Activated T-helper 1 cell treated with anti-CD3 and anti-CD28 coated beads, Interleukin-12 subunit alpha, Interleukin-12 subunit beta, Interleukin-2, Interleukin-4 antibody, amounts not matched to agents 30 ng/mL and 10 ng/mL and 1 ng/mL, durations not matched to agents 14 hours and 24 hours and 36 hours (primary cell): ENCODE data around the gene MCUB. TPM values are rescaled to one million over a fixed set of nuclear protein-coding genes. Genes with fewer than 3 reads are reported as not detected.

Source experiments
- DNase-seq: peaks from one replicate; pipeline ENCODE4 v3.0.0; 2021; ENCODE audit warnings: low spot score
- H3K27ac Mint-ChIP-seq: one replicate; pipeline ENCODE4 v1.8.0; 2021; ENCODE audit warnings: mild to moderate bottlenecking, mixed read lengths
- H3K27me3 Mint-ChIP-seq: one replicate; pipeline ENCODE4 v1.8.0; 2022; ENCODE audit warnings: mild to moderate bottlenecking, moderate library complexity, mixed read lengths; ENCODE audit not compliant: insufficient read depth
- H3K36me3 Mint-ChIP-seq: one replicate; pipeline ENCODE4 v1.8.0; 2021; ENCODE audit warnings: low read depth, mixed read lengths
- H3K4me1 Mint-ChIP-seq: one replicate; pipeline ENCODE4 v1.8.0; 2021; ENCODE audit warnings: low read depth, mixed read lengths
- H3K4me3 Mint-ChIP-seq: one replicate; pipeline ENCODE4 v1.8.0; 2021; ENCODE audit warnings: mild to moderate bottlenecking, moderate library complexity, mixed read lengths
- H3K9me3 Mint-ChIP-seq: one replicate; pipeline ENCODE4 v1.8.0; 2021; ENCODE audit warnings: mixed read lengths
- intact Hi-C: fragments of 100-400 bp; cut with micrococcal nuclease; formaldehyde crosslinking; loops from one replicate; pipeline ENCODE4 v1.15.1; 2024
- total RNA-seq: library from RNA; stranded (reverse); gene quantifications from 2 replicates; pipeline ENCODE4 v1.2.3, GENCODE V29; 2022

MCUB gene
- total RNA-seq, 1 donor from 2014 or later, result 46.0 TPM

DNA sequence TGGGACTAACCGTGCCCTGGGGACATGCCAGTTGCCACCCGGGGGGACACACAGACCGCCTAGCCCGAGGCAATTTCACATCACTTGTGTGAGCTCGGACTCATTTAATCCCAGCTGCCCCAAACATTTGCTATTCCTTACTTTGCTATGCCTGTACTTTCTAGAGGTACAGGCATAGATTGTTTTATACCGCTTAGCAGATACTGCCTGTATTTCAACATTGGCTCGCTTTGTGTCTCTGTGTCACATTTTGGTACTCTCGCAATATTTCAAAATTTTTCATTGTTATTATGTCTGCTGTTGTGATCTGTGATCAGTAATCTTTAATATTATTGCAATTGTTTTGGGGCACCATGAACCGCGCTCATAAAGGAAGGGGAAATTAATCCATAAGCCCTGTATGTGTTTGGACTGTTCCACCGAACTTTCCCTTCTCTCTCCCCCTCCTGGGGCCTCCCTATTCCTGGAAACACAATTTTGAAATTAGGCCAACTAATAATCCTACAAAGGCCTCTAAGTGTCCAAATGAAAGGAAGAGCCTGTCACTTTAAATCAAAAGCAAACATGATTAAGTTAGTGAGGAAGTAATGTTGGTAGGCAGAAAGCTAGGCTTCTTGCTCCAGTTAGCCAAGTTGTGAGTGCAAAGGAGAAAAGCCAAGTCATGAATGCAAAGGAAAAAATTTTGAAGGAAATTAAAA is 143.8 kb downstream of the MCUB start:
- H3K9me3 Mint-ChIP-seq, result no peaks in the 10 kb centered on the region
- H3K4me3 Mint-ChIP-seq, result peak overlapping the region; percentile 85
- DNase-seq, result no peak
- no peaks in the 10 kb centered on the region for H3K27me3 Mint-ChIP-seq
- peak overlapping the region; percentile 66 for H3K27ac Mint-ChIP-seq
- peaks cover 19% of the 10 kb centered on the region for H3K36me3 Mint-ChIP-seq
- H3K4me1 Mint-ChIP-seq, result peaks cover 38% of the 10 kb centered on the region
- intact Hi-C loops, result loop anchor here (1.0 to 2.0 kb wide), 4 partner anchors 25 to 121 kb away; partner anchors contain the start of gene GAR1

DNA sequence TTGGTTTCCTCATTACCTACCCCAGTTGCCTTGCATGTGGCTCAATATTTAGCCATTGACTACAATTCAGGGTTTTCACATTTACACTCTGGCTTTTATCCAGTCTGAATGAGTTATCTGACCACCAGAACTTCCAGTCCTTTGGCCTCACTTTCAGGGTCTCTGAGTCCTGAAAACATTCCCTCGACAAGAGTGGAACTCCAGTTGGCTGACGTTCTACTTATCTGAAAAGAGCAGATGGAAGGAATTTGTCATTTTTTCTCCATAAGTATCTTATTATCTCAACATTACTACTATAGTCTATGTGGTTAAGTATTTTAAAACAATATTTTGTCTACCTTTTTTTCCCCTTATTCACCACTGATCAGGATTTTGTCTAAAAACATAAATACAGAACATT is 148.4 kb downstream of the MCUB start:
- peaks cover 9% of the 10 kb centered on the region for H3K4me1 Mint-ChIP-seq
- H3K9me3 Mint-ChIP-seq, result no peaks in the 10 kb centered on the region
- peaks cover 5% of the 10 kb centered on the region for H3K36me3 Mint-ChIP-seq
- H3K4me3 Mint-ChIP-seq, result no peak overlapping the region
- no peaks in the 10 kb centered on the region for H3K27me3 Mint-ChIP-seq
- intact Hi-C loops, result no loop called here
- DNase-seq, result no peak
- H3K27ac Mint-ChIP-seq, result no peak overlapping the region

DNA sequence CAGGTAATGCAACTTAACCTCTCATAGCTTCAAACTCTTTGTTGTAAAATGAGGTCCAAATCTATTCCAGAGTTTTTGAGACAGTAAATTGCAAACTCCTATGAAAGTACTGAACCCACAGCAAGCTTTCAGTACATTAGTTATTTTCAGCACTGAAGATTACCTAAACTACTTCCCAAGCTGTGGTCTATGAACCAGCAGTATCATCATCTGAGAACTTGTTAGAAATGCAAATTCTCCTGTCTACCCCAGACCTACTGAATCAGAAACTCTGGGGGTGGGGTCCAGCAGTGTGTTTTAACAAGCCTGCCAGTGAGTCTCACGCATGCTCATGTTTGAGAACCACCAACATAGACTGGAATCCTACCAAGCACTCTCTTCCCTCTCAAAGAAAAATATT is 148.9 kb downstream of the MCUB start:
- intact Hi-C loops, result no loop called here
- Mint-ChIP-seq H3K4me3 (no peak overlapping the region), H3K4me1 (peaks cover 4% of the 10 kb centered on the region)

DNA sequence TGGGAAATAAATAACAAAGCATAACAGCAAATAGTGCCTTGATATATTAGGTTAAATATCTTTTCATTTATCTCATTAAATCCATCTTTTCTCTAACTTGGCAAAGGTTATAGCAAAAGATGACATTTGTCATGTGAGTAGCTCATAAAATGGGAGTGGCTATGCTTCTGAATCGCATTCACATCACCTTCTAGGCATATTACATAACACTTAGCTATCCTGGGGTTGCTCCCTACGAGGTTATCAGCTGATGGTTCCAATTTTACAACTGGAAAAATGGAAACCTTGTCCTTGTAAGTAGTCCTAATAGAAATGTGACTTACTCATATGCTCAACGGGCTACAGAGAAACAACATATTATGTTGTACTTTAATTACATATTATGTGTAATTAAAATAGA is 153.5 kb downstream of the MCUB start:
- Mint-ChIP-seq H3K9me3 (no peaks in the 10 kb centered on the region), H3K36me3 (peaks cover 11% of the 10 kb centered on the region), H3K27me3 (no peaks in the 10 kb centered on the region), H3K27ac (no peak overlapping the region), H3K4me1 (no peaks in the 10 kb centered on the region), H3K4me3 (no peak overlapping the region)
- DNase-seq, result no peak
- intact Hi-C loops, result no loop called here

More for the DNA sequence above, 148.9 kb downstream of the MCUB start:
- H3K27me3 Mint-ChIP-seq, result no peaks in the 10 kb centered on the region
- no peak overlapping the region for H3K27ac Mint-ChIP-seq
- no peaks in the 10 kb centered on the region for H3K9me3 Mint-ChIP-seq
- DNase-seq, result no peak
- peaks cover 5% of the 10 kb centered on the region for H3K36me3 Mint-ChIP-seq

DNA sequence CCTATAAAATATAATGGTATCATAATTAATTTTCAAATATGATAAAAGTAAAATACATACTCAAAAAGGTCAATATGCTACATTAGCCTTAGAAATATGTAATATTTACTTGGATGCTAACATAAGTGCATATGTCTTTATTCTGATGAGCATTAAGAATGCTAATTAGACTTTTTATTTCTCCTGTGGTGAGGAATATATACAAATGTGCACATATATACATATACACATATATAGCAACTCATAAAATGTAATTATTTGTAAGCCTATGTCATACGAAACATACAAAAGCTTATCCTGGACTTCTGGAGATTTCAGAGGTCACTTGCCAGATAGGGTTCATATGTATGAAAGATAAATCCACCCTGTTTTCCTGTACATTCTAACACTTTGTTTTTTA is 158.7 kb downstream of the MCUB start:
- no peaks in the 10 kb centered on the region for H3K27me3 Mint-ChIP-seq
- no peaks in the 10 kb centered on the region for H3K4me1 Mint-ChIP-seq
- no peaks in the 10 kb centered on the region for H3K9me3 Mint-ChIP-seq
- intact Hi-C loops, result no loop called here
- no peak overlapping the region for H3K4me3 Mint-ChIP-seq
- DNase-seq, result no peak
- H3K36me3 Mint-ChIP-seq, result peaks cover 18% of the 10 kb centered on the region
- H3K27ac Mint-ChIP-seq, result no peak overlapping the region

DNA sequence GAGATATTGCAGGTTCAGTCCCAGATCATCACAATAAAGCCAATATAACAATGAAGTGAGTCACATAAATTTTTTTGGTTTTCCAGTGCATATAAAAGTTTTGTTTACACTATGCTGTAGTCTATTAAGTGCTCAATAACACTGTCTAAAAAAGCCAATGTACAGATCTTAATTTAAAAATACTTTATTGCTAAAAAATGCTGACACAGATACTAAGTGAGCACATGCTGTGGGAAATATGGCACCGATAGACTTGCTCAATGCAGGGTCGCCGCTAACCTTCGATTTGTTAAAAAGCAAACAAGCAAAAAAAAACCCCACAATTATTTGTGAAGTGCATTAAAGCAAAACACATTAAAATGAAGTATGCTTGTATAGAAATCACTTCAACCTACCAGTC is 159.6 kb downstream of the MCUB start:
- Mint-ChIP-seq H3K4me3 (no peak overlapping the region), H3K27ac (no peak overlapping the region), H3K36me3 (peaks cover 17% of the 10 kb centered on the region), H3K27me3 (no peaks in the 10 kb centered on the region), H3K4me1 (no peaks in the 10 kb centered on the region), H3K9me3 (no peaks in the 10 kb centered on the region)
- intact Hi-C loops, result no loop called here
- no peak for DNase-seq

DNA sequence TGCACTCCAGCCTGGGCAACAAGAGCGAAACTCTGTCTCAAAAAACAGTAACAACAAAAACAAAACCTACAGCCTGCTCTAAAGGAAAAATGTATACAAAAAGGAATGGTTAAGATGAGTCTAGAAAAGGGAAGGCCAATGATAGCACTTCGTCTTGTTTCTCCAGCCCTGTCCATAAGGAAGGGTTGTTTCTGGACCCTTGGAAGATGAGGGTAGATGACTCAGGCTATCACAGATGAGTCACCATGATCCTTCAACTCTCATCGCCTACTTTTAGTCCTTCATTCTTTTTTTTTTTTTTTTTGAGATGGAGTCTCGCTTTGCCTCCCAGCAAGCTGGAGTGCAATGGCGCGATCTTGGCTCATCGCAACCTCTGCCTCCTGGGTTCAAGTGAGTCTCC is 161.0 kb downstream of the MCUB start:
- Mint-ChIP-seq H3K36me3 (peaks cover 19% of the 10 kb centered on the region), H3K27me3 (no peaks in the 10 kb centered on the region), H3K4me3 (no peak overlapping the region), H3K9me3 (no peaks in the 10 kb centered on the region), H3K4me1 (no peaks in the 10 kb centered on the region), H3K27ac (no peak overlapping the region)
- no peak for DNase-seq
- intact Hi-C loops, result no loop called here

DNA sequence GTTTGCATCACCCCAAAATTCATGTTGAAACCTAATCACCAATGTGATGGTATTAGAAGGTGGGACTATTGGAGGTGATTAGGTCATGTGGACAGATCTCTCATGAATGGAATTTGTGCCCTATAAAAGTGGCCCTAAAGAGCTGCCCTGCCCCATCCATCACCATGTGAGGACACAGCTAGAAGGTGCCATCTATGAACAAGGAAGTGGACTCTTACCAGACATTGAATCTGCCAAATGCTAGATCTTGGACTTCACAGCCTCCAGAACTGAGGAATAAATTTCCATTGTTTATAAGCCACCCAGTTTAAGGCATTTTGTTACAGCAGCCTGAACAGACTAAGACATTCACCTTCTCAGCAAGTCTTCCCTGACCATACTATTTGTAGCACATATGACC is 162.3 kb downstream of the MCUB start:
- peaks cover 15% of the 10 kb centered on the region for H3K36me3 Mint-ChIP-seq
- H3K27me3 Mint-ChIP-seq, result no peaks in the 10 kb centered on the region
- H3K4me3 Mint-ChIP-seq, result no peak overlapping the region
- no peak overlapping the region for H3K27ac Mint-ChIP-seq
- H3K4me1 Mint-ChIP-seq, result no peaks in the 10 kb centered on the region
- intact Hi-C loops, result no loop called here
- no peak for DNase-seq
- H3K9me3 Mint-ChIP-seq, result no peaks in the 10 kb centered on the region

DNA sequence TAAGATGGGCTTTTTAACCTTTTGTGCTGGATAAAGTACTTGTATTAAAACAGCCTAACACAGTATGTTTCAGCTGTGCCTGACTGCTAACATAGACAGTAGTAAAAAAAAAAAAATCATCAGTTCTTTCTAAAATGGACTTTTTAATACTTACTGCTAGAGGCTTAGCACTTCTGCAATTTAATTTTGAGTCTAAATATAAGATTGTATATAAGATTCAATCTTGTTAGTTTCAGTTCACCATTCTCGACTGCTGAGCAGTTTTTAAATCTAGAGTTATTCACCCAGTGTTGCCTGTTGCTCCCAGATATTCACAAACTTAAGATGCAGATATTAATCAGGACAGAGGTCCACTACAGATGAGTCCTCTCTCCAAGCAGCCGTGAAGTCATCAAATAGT is 163.1 kb downstream of the MCUB start:
- H3K27me3 Mint-ChIP-seq, result no peaks in the 10 kb centered on the region
- intact Hi-C loops, result no loop called here
- H3K9me3 Mint-ChIP-seq, result no peaks in the 10 kb centered on the region
- DNase-seq, result no peak
- H3K4me3 Mint-ChIP-seq, result no peak overlapping the region
- peaks cover 19% of the 10 kb centered on the region for H3K36me3 Mint-ChIP-seq
- no peak overlapping the region for H3K27ac Mint-ChIP-seq
- peaks cover 5% of the 10 kb centered on the region for H3K4me1 Mint-ChIP-seq

DNA sequence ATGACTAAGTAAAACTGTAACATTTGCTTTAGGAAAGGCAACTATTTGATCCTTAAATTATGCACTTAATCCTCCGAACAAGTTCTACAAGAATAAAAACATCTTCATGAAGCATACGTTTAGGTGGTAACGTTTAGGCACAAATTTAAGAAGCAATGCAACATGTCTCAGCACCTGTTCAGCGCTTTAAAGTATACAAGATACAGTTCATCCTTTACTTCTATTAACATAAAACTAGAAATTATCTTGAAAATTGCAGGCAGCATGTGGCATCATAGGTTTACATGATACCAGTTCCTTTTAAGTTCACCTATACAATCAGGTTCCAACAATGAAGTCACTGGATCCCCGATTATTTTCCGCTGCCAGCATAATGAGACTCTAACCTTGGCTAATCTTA is 168.3 kb downstream of the MCUB start:
- no peaks in the 10 kb centered on the region for H3K9me3 Mint-ChIP-seq

DNA sequence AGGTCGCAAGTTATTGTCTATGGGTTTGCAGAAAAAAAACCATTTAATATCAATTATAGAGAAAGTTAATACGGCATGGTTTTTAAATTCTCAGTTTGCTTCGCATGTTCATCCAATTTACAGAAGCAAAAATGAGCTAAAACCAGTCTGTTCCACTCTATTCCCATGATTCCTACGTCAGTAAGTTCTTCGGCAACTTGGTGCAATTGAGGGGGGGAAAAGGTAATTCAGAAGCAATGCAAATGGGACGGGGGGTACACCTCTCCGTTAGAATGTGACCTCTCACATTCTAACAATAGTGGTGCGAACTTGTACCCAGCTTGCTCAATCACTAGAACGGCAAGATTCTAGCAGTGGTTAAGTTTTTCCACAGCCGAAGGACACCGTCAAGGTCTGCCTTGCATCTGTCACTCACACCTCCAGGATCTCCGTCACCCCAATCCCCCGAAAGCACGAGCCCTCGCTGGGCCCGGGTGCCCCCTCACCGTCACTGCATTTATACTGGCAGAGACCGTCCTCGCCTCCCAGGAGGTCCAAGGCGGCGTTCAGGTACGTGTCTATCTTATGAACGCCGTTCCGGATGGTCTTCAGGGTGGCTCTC is 169.2 kb downstream of the MCUB start:
- Mint-ChIP-seq H3K9me3 (no peaks in the 10 kb centered on the region), H3K27ac (peak overlapping the region; percentile 10), H3K4me1 (peaks cover 19% of the 10 kb centered on the region), H3K36me3 (peaks cover 11% of the 10 kb centered on the region), H3K4me3 (peak overlapping the region; percentile 84), H3K27me3 (peaks cover under 1% of the 10 kb centered on the region)
- intact Hi-C loops, result loop anchor here (1.0 kb wide), 3 partner anchors 26 to 296 kb away; partner anchors contain the start of genes CASP6, MCUB and SEC24B
- DNase-seq, result no peak

More for the DNA sequence above, 168.3 kb downstream of the MCUB start:
- Mint-ChIP-seq H3K4me1 (peaks cover 19% of the 10 kb centered on the region), H3K4me3 (peak overlapping the region; percentile 84), H3K27me3 (no peaks in the 10 kb centered on the region), H3K36me3 (peaks cover 12% of the 10 kb centered on the region), H3K27ac (no peak overlapping the region)
- intact Hi-C loops, result no loop called here
- no peak for DNase-seq

DNA sequence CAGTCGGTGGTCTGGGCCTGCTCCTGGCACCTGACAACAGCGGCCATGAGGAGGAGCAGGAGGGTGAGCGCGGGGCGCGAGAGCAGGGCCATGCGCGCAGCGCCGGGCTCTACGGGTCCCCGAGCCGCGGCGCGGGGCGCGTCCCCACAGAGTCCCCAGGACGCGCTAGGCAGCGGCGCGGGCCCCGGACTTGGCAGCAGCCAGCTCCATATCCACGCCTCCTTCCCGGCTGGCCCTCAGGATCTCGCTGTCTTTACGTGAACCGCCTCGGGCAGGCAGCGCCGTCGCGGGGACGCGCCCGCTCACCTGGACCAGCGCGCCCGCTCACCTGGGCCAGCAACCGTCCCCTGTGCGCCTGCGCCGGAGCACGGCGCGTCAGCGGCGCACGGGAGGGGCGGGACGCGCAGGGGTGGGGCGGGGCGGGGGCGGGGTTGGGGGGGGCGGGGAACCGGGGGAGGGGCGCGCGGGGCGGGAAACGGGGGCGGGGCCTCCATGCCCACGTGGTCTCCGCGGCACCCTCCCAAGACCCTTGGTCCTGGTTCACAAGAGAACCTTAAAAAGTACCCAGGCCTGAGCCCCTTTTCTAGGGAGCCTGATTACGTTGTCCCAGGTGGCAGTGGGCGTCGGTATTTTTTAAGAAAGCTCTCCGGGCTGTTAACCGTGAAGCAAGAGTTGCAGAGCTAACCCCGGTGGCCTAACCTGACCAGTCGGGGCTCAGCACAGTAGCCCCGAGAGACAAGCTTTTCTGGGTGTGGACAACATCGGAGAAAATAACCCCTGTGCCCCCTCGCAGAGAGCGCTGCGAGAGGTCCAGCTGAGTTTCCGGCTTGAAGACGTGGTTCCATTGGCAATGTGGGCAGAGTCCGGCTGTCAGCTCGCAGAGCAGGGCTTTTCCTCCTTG is 169.9 kb downstream of the MCUB start, which contains the start of gene PLA2G12A:
TSS of gene PLA2G12A (minus strand) at position 353 of the 901 bp plus-strand sequence. CDS start at position 92, 261 bp downstream.
- no peaks in the 10 kb centered on the region for H3K9me3 Mint-ChIP-seq
- H3K27ac Mint-ChIP-seq, result peak within 1 kb of the TSS; percentile 62
- peak within 1 kb of the TSS; percentile 84 for H3K4me3 Mint-ChIP-seq
- H3K36me3 Mint-ChIP-seq, result peaks cover 8% of the 10 kb centered on the region
- peaks cover 19% of the 10 kb centered on the region for H3K4me1 Mint-ChIP-seq
- peak; percentile 68 for DNase-seq
- intact Hi-C loops, result loop anchor here (1.0 kb wide), 5 partner anchors 24 to 297 kb away; partner anchors contain the start of genes CASP6, GAR1, MCUB and SEC24B
- peaks cover 2% of the 10 kb centered on the region for H3K27me3 Mint-ChIP-seq
